Natural killer cell (primary cell): Measurements from ENCODE around the gene P2RX1. TPM values are rescaled to one million over a fixed set of nuclear protein-coding genes. Genes with fewer than 3 reads are reported as not detected.
A peak's percentile ranks its signal among the peaks of the same experiment; 100 is the strongest.

ENCODE experiments used
- ATAC-seq, 3 donors: fragments of 150-1000 bp in 2 of 3; fragments of 200-7000 bp in 1 of 3; cut with Tn5 transposase; 1 replicate in 1 of 3; 2 replicates in 2 of 3; pipeline ENCODE4 v1.10.0; 2021; ENCODE audit warnings: mild to moderate bottlenecking in 2 of 3, moderate library complexity in 2 of 3
- DNase-seq, 2 donors: peaks; one replicate each; pipeline versions ENCODE4 v3.0.0 to v3.0.0-alpha.2; 2013 to 2021; ENCODE audit warnings: mixed read lengths in 1 of 2
- H3K27ac ChIP-seq: one replicate; pipeline ENCODE4 v1.5.1; 2013; ENCODE audit warnings: mild to moderate bottlenecking, low read length
- H3K27me3 ChIP-seq: one replicate; pipeline ENCODE4 v1.6.1; 2013; ENCODE audit warnings: low read length; ENCODE audit not compliant: control insufficient read depth, insufficient read depth
- H3K36me3 ChIP-seq: one replicate; pipeline ENCODE4 v1.6.1; 2013; ENCODE audit warnings: low read length; ENCODE audit not compliant: control insufficient read depth, insufficient read depth
- H3K4me1 ChIP-seq: one replicate; pipeline ENCODE4 v1.6.1; 2013; ENCODE audit warnings: low read length; ENCODE audit not compliant: control insufficient read depth, insufficient read depth
- H3K4me3 ChIP-seq: one replicate; pipeline ENCODE4 v1.5.1; 2013; ENCODE audit warnings: low read length
- H3K9me3 ChIP-seq: one replicate; pipeline ENCODE4 v1.6.1; 2013; ENCODE audit warnings: low read length; ENCODE audit not compliant: control insufficient read depth, insufficient read depth
- H3K27ac Mint-ChIP-seq, 2 donors: one replicate each; pipeline ENCODE4 v1.8.0; 2022; ENCODE audit warnings: mild to moderate bottlenecking in 2 of 2, mixed read lengths in 2 of 2, moderate library complexity in 1 of 2
- H3K27me3 Mint-ChIP-seq, 2 donors: one replicate each; pipeline ENCODE4 v1.8.0; 2022; ENCODE audit warnings: low read depth in 2 of 2, mixed read lengths in 2 of 2
- H3K36me3 Mint-ChIP-seq: one replicate; pipeline ENCODE4 v1.8.0; 2022; ENCODE audit warnings: mixed read lengths
- H3K4me1 Mint-ChIP-seq, 2 donors: one replicate each; pipeline ENCODE4 v1.8.0; 2022; ENCODE audit warnings: mixed read lengths in 2 of 2
- H3K4me3 Mint-ChIP-seq: one replicate; pipeline ENCODE4 v1.8.0; 2022; ENCODE audit warnings: mild to moderate bottlenecking, moderate library complexity, mixed read lengths
- H3K9me3 Mint-ChIP-seq, 2 donors: one replicate each; pipeline ENCODE4 v1.8.0; 2022; ENCODE audit warnings: mixed read lengths in 2 of 2
- WGBS: methylation state at CpG from one replicate; pipeline ENCODE4 v1.1.7; 2013; ENCODE audit warnings: missing lambda C conversion rate; ENCODE audit not compliant: insufficient coverage; 5-methylcytosine and 5-hydroxymethylcytosine counted together
- intact Hi-C: fragments of 100-400 bp; cut with micrococcal nuclease; formaldehyde crosslinking; loops from one replicate; pipeline ENCODE4 v1.14.2; 2022
- total RNA-seq, 4 donors: library from RNA; stranded (reverse); fragments of 120-200 nt in 1 of 4; gene quantifications; one replicate each; pipeline versions ENCODE4 v1.2.3 to v1.2.4, GENCODE V29; 2013 to 2022
- TF ChIP-seq, protein P1 (sequence below): fragments of 200-600 bp; IDR thresholded peaks from one replicate; pipeline ENCODE4 v1.8.0; 2022; ENCODE audit warnings: antibody characterized with exemption

The P2RX1 gene
- total RNA-seq, 3 donors from 2014 or later (not counting 1 experiment from before 2014, with no cell fraction given), result 2.3 to 15.3 (median 13.4) TPM

DNA sequence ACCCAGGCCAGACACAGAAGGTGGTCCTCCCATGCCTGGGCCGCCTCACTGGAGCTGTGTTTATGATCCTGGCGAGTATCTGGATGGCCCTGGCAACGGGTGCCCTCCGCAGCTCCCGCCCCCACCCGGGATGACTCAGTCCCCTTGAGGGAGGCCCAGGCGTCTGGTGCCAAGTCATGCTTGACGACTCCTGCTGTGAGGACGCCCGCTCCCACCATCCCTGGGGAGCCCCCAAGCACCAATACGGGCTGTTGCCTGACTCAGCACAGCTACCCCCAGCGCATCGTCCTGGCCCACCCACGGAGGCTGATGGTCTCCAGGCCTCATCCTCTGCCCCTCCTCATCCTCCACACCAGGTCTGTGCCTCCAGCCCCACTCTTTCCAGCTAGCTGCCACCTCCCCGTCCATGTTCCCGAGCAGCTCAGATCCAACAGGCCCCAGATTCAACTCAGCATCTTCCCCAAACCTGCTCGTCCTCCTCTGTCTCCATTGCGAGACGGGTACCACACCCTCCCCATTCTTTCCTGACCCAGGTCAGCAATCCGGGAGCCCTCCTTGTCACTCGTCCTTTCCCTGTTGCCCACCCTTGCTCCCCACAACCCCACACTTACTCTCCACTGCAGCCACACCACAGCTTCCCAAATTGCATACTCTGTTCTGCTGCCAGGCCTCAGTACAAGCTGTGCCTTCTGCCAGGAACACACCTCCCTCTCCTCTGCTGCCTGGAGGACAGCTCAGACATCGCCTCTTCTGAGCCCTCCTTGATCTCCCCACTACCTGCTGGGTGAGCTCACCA, 26.0 kb downstream of the P2RX1 start:
- ATAC-seq (no peak), DNase-seq (no peak)
- Histone ChIP-seq H3K4me1 (peaks cover 37% of the 10 kb centered on the region), H3K4me3 (no peak overlapping the region), H3K9me3 (no peaks in the 10 kb centered on the region), H3K27ac (no peak overlapping the region), H3K27me3 (no peaks in the 10 kb centered on the region), H3K36me3 (no peaks in the 10 kb centered on the region)
- Mint-ChIP-seq H3K27me3 (no peaks in the 10 kb centered on the region), H3K27ac (peak overlapping the region in 1 of 2 donors; percentile 77), H3K4me3 (peak overlapping the region; percentile 25), H3K9me3 (no peaks in the 10 kb centered on the region), H3K36me3 (no peaks in the 10 kb centered on the region), H3K4me1 (peaks cover 31 to 52% of the 10 kb centered on the region in 2 donors)
- 81% methylated on average over 22 of the region's 22 CpGs for WGBS
- intact Hi-C loops, result loop anchor here (5.0 kb wide), 1 partner anchor 72 kb away; the partner anchor contains the start of gene ATP2A3
- TF ChIP-seq, protein P1, sequence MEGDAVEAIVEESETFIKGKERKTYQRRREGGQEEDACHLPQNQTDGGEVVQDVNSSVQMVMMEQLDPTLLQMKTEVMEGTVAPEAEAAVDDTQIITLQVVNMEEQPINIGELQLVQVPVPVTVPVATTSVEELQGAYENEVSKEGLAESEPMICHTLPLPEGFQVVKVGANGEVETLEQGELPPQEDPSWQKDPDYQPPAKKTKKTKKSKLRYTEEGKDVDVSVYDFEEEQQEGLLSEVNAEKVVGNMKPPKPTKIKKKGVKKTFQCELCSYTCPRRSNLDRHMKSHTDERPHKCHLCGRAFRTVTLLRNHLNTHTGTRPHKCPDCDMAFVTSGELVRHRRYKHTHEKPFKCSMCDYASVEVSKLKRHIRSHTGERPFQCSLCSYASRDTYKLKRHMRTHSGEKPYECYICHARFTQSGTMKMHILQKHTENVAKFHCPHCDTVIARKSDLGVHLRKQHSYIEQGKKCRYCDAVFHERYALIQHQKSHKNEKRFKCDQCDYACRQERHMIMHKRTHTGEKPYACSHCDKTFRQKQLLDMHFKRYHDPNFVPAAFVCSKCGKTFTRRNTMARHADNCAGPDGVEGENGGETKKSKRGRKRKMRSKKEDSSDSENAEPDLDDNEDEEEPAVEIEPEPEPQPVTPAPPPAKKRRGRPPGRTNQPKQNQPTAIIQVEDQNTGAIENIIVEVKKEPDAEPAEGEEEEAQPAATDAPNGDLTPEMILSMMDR, result no peak

DNA sequence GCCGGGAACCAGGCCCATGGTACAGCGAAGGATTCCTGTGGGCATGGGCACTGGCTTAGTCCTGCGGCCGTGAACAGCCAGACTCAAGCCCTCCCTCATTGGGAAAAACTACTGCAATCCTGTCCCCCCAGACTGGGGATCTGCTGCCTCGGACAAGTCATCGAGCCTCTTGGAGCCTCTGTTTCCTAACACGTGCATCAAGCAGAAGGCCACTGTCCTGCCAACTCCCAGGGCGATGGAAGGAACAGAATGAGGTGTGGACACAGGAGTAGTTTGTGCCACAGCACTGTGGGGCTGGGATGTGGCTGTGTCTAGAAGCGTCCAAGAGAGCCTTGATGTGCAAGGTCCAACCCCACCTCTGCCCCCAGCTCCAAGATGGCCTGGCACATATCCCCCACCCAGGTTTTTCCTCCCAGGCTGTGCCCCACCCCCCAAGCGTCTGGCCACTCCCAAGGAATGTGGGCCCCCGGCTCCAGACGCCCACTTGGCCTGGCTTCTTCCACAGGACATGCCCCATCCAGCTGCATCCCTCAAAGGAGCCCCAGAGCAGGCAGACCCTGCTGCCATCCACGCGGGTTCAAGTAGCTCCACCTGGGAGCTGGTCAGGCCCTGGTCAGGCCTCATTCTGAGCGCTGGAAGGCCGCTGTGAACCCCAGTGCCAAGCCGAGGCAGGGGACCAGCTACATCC, 26.8 kb downstream of the P2RX1 start:
- no peaks in the 10 kb centered on the region for H3K36me3 Mint-ChIP-seq
- no peaks in the 10 kb centered on the region for H3K27me3 ChIP-seq
- peaks cover 31 to 56% of the 10 kb centered on the region in 2 donors for H3K4me1 Mint-ChIP-seq
- ATAC-seq (no peak), DNase-seq (no peak)
- no peak overlapping the region for H3K4me3 ChIP-seq
- WGBS, result 94% methylated on average over 17 of the region's 17 CpGs
- TF ChIP-seq, protein P1, result no peak
- H3K4me3 Mint-ChIP-seq, result no peak overlapping the region
- H3K27me3 Mint-ChIP-seq, result no peaks in the 10 kb centered on the region
- no peaks in the 10 kb centered on the region for H3K36me3 ChIP-seq
- intact Hi-C loops, result loop anchor here (5.0 kb wide), 1 partner anchor 73 kb away; the partner anchor contains the start of gene ATP2A3
- no peak overlapping the region for H3K27ac ChIP-seq
- H3K27ac Mint-ChIP-seq, result no peak overlapping the region
- H3K9me3 Mint-ChIP-seq, result no peaks in the 10 kb centered on the region
- H3K9me3 ChIP-seq, result no peaks in the 10 kb centered on the region
- H3K4me1 ChIP-seq, result peaks cover 37% of the 10 kb centered on the region

- H3K27me3 Mint-ChIP-seq, result no peaks in the 10 kb centered on the region
- H3K27ac Mint-ChIP-seq, result peak overlapping the region in 1 of 2 donors; percentile 76
- no peak for ATAC-seq
- Histone ChIP-seq H3K4me1 (peaks cover 31% of the 10 kb centered on the region), H3K27me3 (no peaks in the 10 kb centered on the region), H3K36me3 (no peaks in the 10 kb centered on the region), H3K27ac (no peak overlapping the region), H3K9me3 (no peaks in the 10 kb centered on the region), H3K4me3 (no peak overlapping the region)
- WGBS, result 91% methylated on average over 50 of the region's 50 CpGs
- intact Hi-C loops, result no loop called here
- peaks cover 25 to 50% of the 10 kb centered on the region in 2 donors for H3K4me1 Mint-ChIP-seq
- no peaks in the 10 kb centered on the region for H3K36me3 Mint-ChIP-seq
- TF ChIP-seq, protein P1, result no peak
- no peaks in the 10 kb centered on the region for H3K9me3 Mint-ChIP-seq
- H3K4me3 Mint-ChIP-seq, result no peak overlapping the region
- peak in 1 of 2 donors; percentile 33 for DNase-seq
Observed at GRCh38 chr17:3888343-3889171, 27.7 kb downstream of the P2RX1 start.
